H9 (cell line): Measurements from ENCODE around the gene TMEM175. TPM values are rescaled to one million over a fixed set of nuclear protein-coding genes. Genes with fewer than 3 reads are reported as not detected.

ENCODE experiments used
- DNase-seq: peaks from one replicate; pipeline ENCODE4 v3.0.0-alpha.2; 2017
- H2AFZ ChIP-seq: one replicate; pipeline ENCODE4 v1.6.1; 2013; ENCODE audit warnings: mild to moderate bottlenecking, low read length, control low read depth, moderate library complexity
- H2AK5ac ChIP-seq: 2 replicates; pipeline ENCODE4 v1.6.1; 2013; ENCODE audit warnings: low read length, control low read depth, mixed read lengths; ENCODE audit not compliant: insufficient read length
- H2BK120ac ChIP-seq: one replicate; pipeline ENCODE4 v1.6.1; 2013; ENCODE audit warnings: low read depth, mild to moderate bottlenecking, low read length, control low read depth, inconsistent platforms; ENCODE audit not compliant: poor library complexity, severe bottlenecking
- H2BK12ac ChIP-seq: 2 replicates; pipeline ENCODE4 v1.6.1; 2013; ENCODE audit warnings: low read length, control low read depth, mixed read lengths, low read depth; ENCODE audit not compliant: insufficient read length
- H2BK15ac ChIP-seq: 2 replicates; pipeline ENCODE4 v1.6.1; 2013; ENCODE audit warnings: low read depth, low read length, control low read depth
- H2BK20ac ChIP-seq: one replicate; pipeline ENCODE4 v1.6.1; 2013; ENCODE audit warnings: low read depth, mild to moderate bottlenecking, low read length, control low read depth, inconsistent platforms; ENCODE audit not compliant: poor library complexity, severe bottlenecking
- H2BK5ac ChIP-seq: 2 replicates; pipeline ENCODE4 v1.6.1; 2013; ENCODE audit warnings: low read length, control low read depth, mixed read lengths; ENCODE audit not compliant: insufficient read length
- H3K14ac ChIP-seq: 2 replicates; pipeline ENCODE4 v1.6.1; 2013; ENCODE audit warnings: low read length, control low read depth; ENCODE audit not compliant: insufficient read depth
- H3K18ac ChIP-seq: 2 replicates; pipeline ENCODE4 v1.6.1; 2013; ENCODE audit warnings: low read depth, mild to moderate bottlenecking, mixed read lengths, low read length, control low read depth; ENCODE audit not compliant: insufficient read length
- H3K23ac ChIP-seq: 2 replicates; pipeline ENCODE4 v1.6.1; 2013; ENCODE audit warnings: low read length, control low read depth, mixed read lengths, low read depth; ENCODE audit not compliant: insufficient read length
- H3K23me2 ChIP-seq: 2 replicates; pipeline ENCODE4 v1.6.1; 2013; ENCODE audit warnings: low read depth, mild to moderate bottlenecking, mixed read lengths, low read length, control low read depth; ENCODE audit not compliant: insufficient read length, poor library complexity, severe bottlenecking
- H3K27ac ChIP-seq: 2 replicates; pipeline ENCODE4 v1.5.1; 2013; ENCODE audit warnings: low read length, control low read depth, mixed read lengths, low read depth; ENCODE audit not compliant: insufficient read length
- H3K27me3 ChIP-seq: 2 replicates; pipeline ENCODE4 v1.6.1; 2013; ENCODE audit warnings: low read length, control low read depth, inconsistent platforms; ENCODE audit not compliant: insufficient read depth
- H3K4ac ChIP-seq: 2 replicates; pipeline ENCODE4 v1.6.1; 2013; ENCODE audit warnings: low read depth, mild to moderate bottlenecking, control low read depth, inconsistent platforms, low read length, moderate library complexity
- H3K4me1 ChIP-seq: 2 replicates; pipeline ENCODE4 v1.6.1; 2013; ENCODE audit warnings: low read length, control low read depth, inconsistent platforms; ENCODE audit not compliant: insufficient read depth
- H3K4me2 ChIP-seq: 2 replicates; pipeline ENCODE4 v1.6.1; 2013; ENCODE audit warnings: low read length, control low read depth, mixed read lengths; ENCODE audit not compliant: insufficient read length, insufficient read depth
- H3K56ac ChIP-seq: 2 replicates; pipeline ENCODE4 v1.6.1; 2013; ENCODE audit warnings: low read depth, mild to moderate bottlenecking, mixed read lengths, low read length, control low read depth; ENCODE audit not compliant: insufficient read length
- H3K79me1 ChIP-seq: 2 replicates; pipeline ENCODE4 v1.6.1; 2013; ENCODE audit warnings: low read depth, mild to moderate bottlenecking, moderate library complexity, low read length, control low read depth, inconsistent platforms; ENCODE audit not compliant: insufficient read depth, poor library complexity, severe bottlenecking
- H3K79me2 ChIP-seq: 2 replicates; pipeline ENCODE4 v1.6.1; 2013; ENCODE audit warnings: low read length, control low read depth, inconsistent platforms; ENCODE audit not compliant: insufficient read depth
- H3K9ac ChIP-seq: 2 replicates; pipeline ENCODE4 v1.6.1; 2013; ENCODE audit warnings: low read length, control low read depth, mixed read lengths; ENCODE audit not compliant: insufficient read length; ENCODE audit errors: extremely low read depth
- H3K9me3 ChIP-seq: one replicate; pipeline ENCODE4 v1.6.1; 2013; ENCODE audit warnings: low read depth, low read length, inconsistent platforms; ENCODE audit not compliant: control insufficient read depth
- H3T11ph ChIP-seq: one replicate; pipeline ENCODE4 v1.6.1; 2013; ENCODE audit warnings: mild to moderate bottlenecking, low read length, control low read depth, inconsistent platforms
- H4K20me1 ChIP-seq: one replicate; pipeline ENCODE4 v1.6.1; 2013; ENCODE audit not compliant: control insufficient read depth, insufficient read length, insufficient read depth
- H4K5ac ChIP-seq: 2 replicates; pipeline ENCODE4 v1.6.1; 2013; ENCODE audit warnings: low read depth, mild to moderate bottlenecking, mixed read lengths, low read length, control low read depth; ENCODE audit not compliant: insufficient read length
- H4K8ac ChIP-seq: replicated peaks from 2 replicates; pipeline ENCODE4 v1.6.1; 2013; ENCODE audit warnings: low read length, control low read depth, mixed read lengths, low read depth; ENCODE audit not compliant: insufficient read length
- H4K91ac ChIP-seq: 2 replicates; pipeline ENCODE4 v1.6.1; 2013; ENCODE audit warnings: low read depth, mild to moderate bottlenecking, moderate library complexity, mixed read lengths, low read length, control low read depth; ENCODE audit not compliant: insufficient read length
- H3K27ac Mint-ChIP-seq, 3 experiments: 2 replicates in 2 of 3; 3 replicates in 1 of 3; pipeline ENCODE4 v1.8.0; 2020 to 2021; ENCODE audit warnings: mixed read lengths in 3 of 3, mild to moderate bottlenecking in 1 of 3, moderate library complexity in 1 of 3
- H3K27me3 Mint-ChIP-seq: 2 replicates; pipeline ENCODE4 v1.8.0; 2021; ENCODE audit warnings: low read depth, mild to moderate bottlenecking, moderate library complexity, mixed read lengths
- H3K36me3 Mint-ChIP-seq, 3 experiments: 2 replicates in 2 of 3; 3 replicates in 1 of 3; pipeline ENCODE4 v1.8.0; 2020 to 2021; ENCODE audit warnings: low read depth in 3 of 3, mixed read lengths in 3 of 3; ENCODE audit not compliant: insufficient read depth in 1 of 3
- H3K4me1 Mint-ChIP-seq, 2 experiments: 2 replicates each; pipeline ENCODE4 v1.8.0; 2020; ENCODE audit warnings: mixed read lengths in 2 of 2
- H3K4me3 Mint-ChIP-seq, 2 experiments: 2 replicates in 1 of 2; 3 replicates in 1 of 2; pipeline ENCODE4 v1.8.0; 2020 to 2021; ENCODE audit warnings: mild to moderate bottlenecking in 2 of 2, mixed read lengths in 2 of 2, moderate library complexity in 1 of 2
- H3K9me3 Mint-ChIP-seq, 2 experiments: 2 replicates in 1 of 2; 3 replicates in 1 of 2; pipeline ENCODE4 v1.8.0; 2020; ENCODE audit warnings: mild to moderate bottlenecking in 2 of 2, mixed read lengths in 2 of 2, moderate library complexity in 1 of 2
- WGBS: extraction: QIAGEN DNeasy Blood & Tissue Kit; methylation state at CpG from one replicate; pipeline ENCODE4 v1.1.7; 2013; ENCODE audit warnings: missing lambda C conversion rate, low lambda C conversion rate, mixed read lengths; ENCODE audit not compliant: insufficient read length; ENCODE audit errors: extremely low coverage; 5-methylcytosine and 5-hydroxymethylcytosine counted together
- total RNA-seq: library from RNA; stranded (reverse); gene quantifications from 2 replicates; pipeline ENCODE4 v1.2.1, GENCODE V29; 2021
- TF ChIP-seq, protein P1 (sequence below): fragments of 200-600 bp; sonication (generic); conservative IDR thresholded peaks from 3 replicates; pipeline ENCODE4 v1.8.0; 2021; ENCODE audit warnings: antibody characterized with exemption, mild to moderate bottlenecking

The TMEM175 gene
- total RNA-seq, 1 experiment from 2014 or later, result 6.4 TPM

DNA sequence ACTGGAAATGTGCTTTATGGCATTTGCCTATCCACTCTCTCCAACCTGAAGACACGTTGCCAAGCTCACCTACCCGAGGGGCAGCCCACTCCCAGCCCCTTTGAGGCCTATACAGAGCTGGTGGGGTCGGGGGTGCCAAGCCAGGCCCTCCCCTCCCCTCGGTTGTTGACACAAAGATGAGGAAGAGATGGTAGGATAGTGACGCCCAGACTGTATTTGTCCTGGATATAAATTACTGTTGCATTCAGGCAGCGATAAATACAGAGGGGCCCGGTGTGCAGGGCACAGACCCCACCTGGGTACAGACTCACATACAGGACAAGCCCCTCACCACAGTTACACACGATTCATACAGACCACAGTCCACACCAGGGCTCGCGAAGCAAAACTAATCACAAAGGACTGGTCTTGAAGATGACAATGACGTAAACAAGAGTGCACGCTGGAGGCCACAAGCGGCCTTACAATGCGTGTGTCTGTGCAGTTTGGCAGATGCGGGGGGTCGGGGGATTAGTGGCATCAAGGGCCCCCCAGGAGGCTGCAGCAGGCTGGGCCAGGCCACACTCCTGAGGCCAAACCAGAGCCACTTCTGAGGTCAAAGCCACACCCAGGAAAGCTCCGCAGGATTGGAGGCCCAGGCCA, 26.6 kb downstream of the TMEM175 start:
- H2AK5ac ChIP-seq, result no peak overlapping the region
- peak overlapping the region in 2 of 3 experiments; percentile 44 to 83; a peak in 1 of 7 replicates for H3K27ac Mint-ChIP-seq
- no CpG with 5 or more reads among the region's 17 CpGs for WGBS

More for the DNA sequence above, 26.6 kb downstream of the TMEM175 start:
- H3K4me2 ChIP-seq, result no peak overlapping the region
- H3K4ac ChIP-seq, result no peak overlapping the region
- H3K79me1 ChIP-seq, result no peaks in the 10 kb centered on the region
- H3K27me3 Mint-ChIP-seq, result no peaks in the 10 kb centered on the region
- no peak overlapping the region for H4K91ac ChIP-seq
- no peak overlapping the region for H2BK20ac ChIP-seq
- no peaks in the 10 kb centered on the region for H4K20me1 ChIP-seq
- no peaks in the 10 kb centered on the region for H3K9me3 Mint-ChIP-seq
- no peak overlapping the region for H3K27ac ChIP-seq
- no peak overlapping the region for H2AFZ ChIP-seq
- H2BK12ac ChIP-seq, result no peak overlapping the region
- no peak overlapping the region for H3K4me3 Mint-ChIP-seq
- no peak overlapping the region for H2BK15ac ChIP-seq
- no peaks in the 10 kb centered on the region for H3K9me3 ChIP-seq
- TF ChIP-seq, protein P1, sequence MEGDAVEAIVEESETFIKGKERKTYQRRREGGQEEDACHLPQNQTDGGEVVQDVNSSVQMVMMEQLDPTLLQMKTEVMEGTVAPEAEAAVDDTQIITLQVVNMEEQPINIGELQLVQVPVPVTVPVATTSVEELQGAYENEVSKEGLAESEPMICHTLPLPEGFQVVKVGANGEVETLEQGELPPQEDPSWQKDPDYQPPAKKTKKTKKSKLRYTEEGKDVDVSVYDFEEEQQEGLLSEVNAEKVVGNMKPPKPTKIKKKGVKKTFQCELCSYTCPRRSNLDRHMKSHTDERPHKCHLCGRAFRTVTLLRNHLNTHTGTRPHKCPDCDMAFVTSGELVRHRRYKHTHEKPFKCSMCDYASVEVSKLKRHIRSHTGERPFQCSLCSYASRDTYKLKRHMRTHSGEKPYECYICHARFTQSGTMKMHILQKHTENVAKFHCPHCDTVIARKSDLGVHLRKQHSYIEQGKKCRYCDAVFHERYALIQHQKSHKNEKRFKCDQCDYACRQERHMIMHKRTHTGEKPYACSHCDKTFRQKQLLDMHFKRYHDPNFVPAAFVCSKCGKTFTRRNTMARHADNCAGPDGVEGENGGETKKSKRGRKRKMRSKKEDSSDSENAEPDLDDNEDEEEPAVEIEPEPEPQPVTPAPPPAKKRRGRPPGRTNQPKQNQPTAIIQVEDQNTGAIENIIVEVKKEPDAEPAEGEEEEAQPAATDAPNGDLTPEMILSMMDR, result no peak
- no peak overlapping the region for H4K5ac ChIP-seq
- H3K18ac ChIP-seq, result no peak overlapping the region
- no peak overlapping the region for H3T11ph ChIP-seq
- H3K36me3 Mint-ChIP-seq, result peaks cover 0 to 5% (median 0%) of the 10 kb centered on the region in 3 experiments; a peak in 1 of 7 replicates
- no peaks in the 10 kb centered on the region for H3K4me1 ChIP-seq
- no peak overlapping the region for H3K23ac ChIP-seq
- H3K27me3 ChIP-seq, result no peaks in the 10 kb centered on the region
- no peaks in the 10 kb centered on the region for H3K79me2 ChIP-seq
- no peak overlapping the region for H3K9ac ChIP-seq
- no peak for DNase-seq
- H2BK120ac ChIP-seq, result no peak overlapping the region
- H3K23me2 ChIP-seq, result no peaks in the 10 kb centered on the region
- no peaks in the 10 kb centered on the region for H3K4me1 Mint-ChIP-seq
- no peak overlapping the region; the same call in 1 of the 2 replicates for H3K14ac ChIP-seq
- no peak overlapping the region for H3K56ac ChIP-seq
- no peak overlapping the region for H4K8ac ChIP-seq
- no peak overlapping the region for H2BK5ac ChIP-seq
